GM23338 (cell line): ENCODE results near the gene ABHD6. TPM values are rescaled to one million over a fixed set of nuclear protein-coding genes. Genes with fewer than 3 reads are reported as not detected.
A peak's percentile ranks its signal among the peaks of the same experiment; 100 is the strongest.
"Not testable (repeated sequence)": the region's sequence is repeated elsewhere in the genome, so short reads cannot be mapped to it uniquely, and the experiment has no call there.

Source experiments
- ATAC-seq: fragments of 200-7000 bp; cut with Tn5 transposase; 3 replicates; pipeline ENCODE4 v1.9.1; 2020
- DNase-seq: peaks from one replicate; pipeline ENCODE4 v3.0.0-alpha.2; 2015; ENCODE audit warnings: low spot score
- H2AFZ ChIP-seq: fragments of 200-600 bp; sonication (generic); 2 replicates; pipeline ENCODE4 v1.8.0; 2016; ENCODE audit warnings: antibody characterized with exemption, mild to moderate bottlenecking, moderate library complexity
- H3F3A ChIP-seq: fragments of 200-600 bp; sonication (generic); replicated peaks from 2 replicates; pipeline ENCODE4 v1.8.0; 2017; ENCODE audit warnings: antibody characterized with exemption, mixed run types, low read depth
- H3K27ac ChIP-seq: fragments of 200-600 bp; sonication (generic); 2 replicates; pipeline ENCODE4 v1.6.1; 2016; ENCODE audit warnings: low read depth
- H3K27me3 ChIP-seq: fragments of 200-600 bp; sonication (generic); 2 replicates; pipeline ENCODE4 v1.8.0; 2016; ENCODE audit warnings: mild to moderate bottlenecking, mixed run types, moderate library complexity; ENCODE audit not compliant: insufficient read depth
- H3K36me3 ChIP-seq: fragments of 200-600 bp; sonication (generic); 2 replicates; pipeline ENCODE4 v1.8.0; 2016; ENCODE audit warnings: mild to moderate bottlenecking; ENCODE audit not compliant: insufficient read depth
- H3K4me1 ChIP-seq: fragments of 200-600 bp; sonication (generic); 2 replicates; pipeline ENCODE4 v1.8.0; 2016; ENCODE audit warnings: mild to moderate bottlenecking, moderate library complexity; ENCODE audit not compliant: insufficient read depth
- H3K4me2 ChIP-seq: fragments of 200-600 bp; sonication (generic); 2 replicates; pipeline ENCODE4 v1.7.1; 2017; ENCODE audit warnings: mixed run types
- H3K4me3 ChIP-seq: fragments of 200-600 bp; sonication (generic); 2 replicates; pipeline ENCODE4 v1.6.1; 2016; ENCODE audit warnings: mixed run types
- H3K79me2 ChIP-seq: fragments of 200-600 bp; sonication (generic); replicated peaks from 2 replicates; pipeline ENCODE4 v1.8.0; 2017; ENCODE audit warnings: mild to moderate bottlenecking; ENCODE audit not compliant: insufficient read depth
- H3K9me2 ChIP-seq: fragments of 200-600 bp; sonication (generic); 2 replicates; pipeline ENCODE4 v1.8.0; 2017; ENCODE audit not compliant: insufficient read depth
- H4K20me1 ChIP-seq: fragments of 200-600 bp; sonication (generic); replicated peaks from 2 replicates; pipeline ENCODE4 v1.8.0; 2017; ENCODE audit warnings: mild to moderate bottlenecking; ENCODE audit not compliant: insufficient read depth
- H3K27ac Mint-ChIP-seq: 2 replicates; pipeline ENCODE4 v1.8.0; 2020; ENCODE audit warnings: inconsistent platforms, mild to moderate bottlenecking, moderate library complexity, mixed read lengths
- H3K27me3 Mint-ChIP-seq: 3 replicates; pipeline ENCODE4 v1.8.0; 2022; ENCODE audit warnings: low read depth, mild to moderate bottlenecking, moderate library complexity, mixed read lengths, inconsistent platforms; ENCODE audit not compliant: insufficient read depth, poor library complexity
- H3K36me3 Mint-ChIP-seq: 3 replicates; pipeline ENCODE4 v1.8.0; 2021; ENCODE audit warnings: low read depth, mild to moderate bottlenecking, inconsistent platforms, moderate library complexity, mixed read lengths
- H3K4me1 Mint-ChIP-seq: 3 replicates; pipeline ENCODE4 v1.8.0; 2020; ENCODE audit warnings: mild to moderate bottlenecking, inconsistent platforms, mixed read lengths
- H3K4me3 Mint-ChIP-seq: 3 replicates; pipeline ENCODE4 v1.8.0; 2021; ENCODE audit warnings: moderate library complexity, mild to moderate bottlenecking, inconsistent platforms, mixed read lengths
- H3K9me3 Mint-ChIP-seq: 3 replicates; pipeline ENCODE4 v1.8.0; 2020; ENCODE audit warnings: moderate library complexity, mild to moderate bottlenecking, inconsistent platforms, mixed read lengths
- CTCF ChIP-seq, 2 experiments: fragments of 200-600 bp in 1 of 2; sonication (generic) in 1 of 2; conservative IDR thresholded peaks; 2 replicates each; pipeline versions ENCODE4 v1.5.1 to v1.6.1; 2016 to 2017; ENCODE audit warnings: antibody characterized with exemption in 2 of 2, low read depth in 2 of 2, mild to moderate bottlenecking in 2 of 2, moderate library complexity in 1 of 2
- ETS1 ChIP-seq: IDR thresholded peaks from 2 replicates; pipeline ENCODE4 v1.6.1; 2016; ENCODE audit warnings: antibody characterized with exemption
- polyA plus RNA-seq: library from polyadenylated mRNA; unstranded; fragments of >200 nt; fragmentation: Nextera tagmentation; extraction: Ambion mirVana; gene quantifications from 2 replicates; pipeline ENCODE4 v1.2.1, GENCODE V29; 2016
- total RNA-seq: library from RNA; depleted of rRNA; stranded (reverse); fragments of >200 nt; shearing (Covaris generic); gene quantifications from 2 replicates; pipeline ENCODE4 v1.2.3, GENCODE V29; 2014

The ABHD6 gene
- total and polyA plus RNA-seq, 2 experiments from 2014 or later, result 3.7 to 5.5 TPM

- Histone ChIP-seq H3K4me2 (no peak overlapping the region), H3K4me1 (no peaks in the 10 kb centered on the region), H3F3A (no peaks in the 10 kb centered on the region), H3K27ac (no peak overlapping the region), H4K20me1 (no peaks in the 10 kb centered on the region), H3K9me2 (no peaks in the 10 kb centered on the region), H2AFZ (no peak overlapping the region), H3K79me2 (no peaks in the 10 kb centered on the region), H3K4me3 (no peak overlapping the region), H3K36me3 (no peaks in the 10 kb centered on the region), H3K27me3 (no peaks in the 10 kb centered on the region)
- Mint-ChIP-seq H3K4me3 (no peak overlapping the region), H3K9me3 (peaks cover 23% of the 10 kb centered on the region), H3K27ac (no peak overlapping the region), H3K27me3 (peaks cover 5% of the 10 kb centered on the region), H3K36me3 (peaks cover 24% of the 10 kb centered on the region), H3K4me1 (no peaks in the 10 kb centered on the region)
- no peak for ATAC-seq
- peak; percentile 12 for DNase-seq
- TF ChIP-seq ETS1 (no peak), CTCF (conservative IDR thresholded peaks at IDR 0.05; ENCODE audit: low read depth in 2 of 2) (peak in 1 of 2 experiments; percentile 10; a peak in 1 of 4 replicates)
Observed at GRCh38 chr3:58288011-58288728, 50.6 kb downstream of the ABHD6 start.

GRCh38 chr3:58288964-58289613 lies 51.5 kb downstream of the ABHD6 start:
- H4K20me1 ChIP-seq, H3K27ac ChIP-seq, H3K27ac Mint-ChIP-seq, H3K27me3 Mint-ChIP-seq, H3K4me1 ChIP-seq, H3K4me3 Mint-ChIP-seq, H3K9me2 ChIP-seq, H2AFZ ChIP-seq, H3K79me2 ChIP-seq, H3K4me2 ChIP-seq, H3K27me3 ChIP-seq, ATAC-seq, H3K4me1 Mint-ChIP-seq, H3K4me3 ChIP-seq, DNase-seq, H3F3A ChIP-seq, H3K36me3 ChIP-seq: not testable (repeated sequence)
- peaks cover 23% of the 10 kb centered on the region for H3K9me3 Mint-ChIP-seq
- H3K36me3 Mint-ChIP-seq, result peaks cover 24% of the 10 kb centered on the region

- not testable (repeated sequence) for H3K27ac Mint-ChIP-seq, H3K36me3 ChIP-seq, H3K9me2 ChIP-seq, ATAC-seq, H3K27me3 Mint-ChIP-seq, H2AFZ ChIP-seq, H3K4me1 ChIP-seq, H4K20me1 ChIP-seq, DNase-seq, H3F3A ChIP-seq, H3K27me3 ChIP-seq, H3K4me1 Mint-ChIP-seq, H3K27ac ChIP-seq, H3K4me3 Mint-ChIP-seq, H3K79me2 ChIP-seq, H3K4me2 ChIP-seq, H3K4me3 ChIP-seq
- H3K36me3 Mint-ChIP-seq, result peaks cover 20% of the 10 kb centered on the region
- H3K9me3 Mint-ChIP-seq, result peaks cover 23% of the 10 kb centered on the region
Observed at GRCh38 chr3:58290446-58290845, 52.9 kb downstream of the ABHD6 start.
